GM12878 (cell line): ENCODE results near the gene LEMD2. TPM values are rescaled to one million over a fixed set of nuclear protein-coding genes. Genes with fewer than 3 reads are reported as not detected.

Experiments
- ATAC-seq: fragments of 200-7000 bp; cut with Tn5 transposase; 3 replicates; pipeline ENCODE4 v1.9.1; 2020; ENCODE audit warnings: mild to moderate bottlenecking, moderate library complexity
- BruUV-seq: library from RNA; stranded (reverse); fragments of 400-500 nt; replicated peaks from 2 replicates; lab custom pipeline; 2021; lab: Mats Ljungman, UMichigan
- CTCF ChIA-PET: fragments of 300-600 bp; sonication (Branson Sonifier 250); formaldehyde crosslinking; extraction: SDS; loops from one replicate; lab custom pipeline; 2021; ENCODE audit warnings: inconsistent platforms; lab: Yijun Ruan, JAX
- POLR2A ChIA-PET: fragments of 350-600 bp; formaldehyde crosslinking; extraction: SDS; loops from one replicate; lab custom pipeline; 2021; ENCODE audit warnings: inconsistent platforms; lab: Charles Lee
- RAD21 ChIA-PET: fragments of 300-600 bp; sonication (Branson Sonifier 250); formaldehyde crosslinking; loops from one replicate; lab custom pipeline; 2023; ENCODE audit warnings: antibody characterized with exemption; ENCODE audit not compliant: unreplicated experiment; lab: Charles Lee
- SMC1A ChIA-PET: fragments of 300-600 bp; sonication (Branson Sonifier 250); formaldehyde crosslinking; loops from one replicate; lab custom pipeline; 2023; ENCODE audit not compliant: unreplicated experiment, uncharacterized antibody; lab: Charles Lee
- DNase-seq: peaks from one replicate; pipeline ENCODE4 v3.0.0-alpha.2; 2011; ENCODE audit warnings: low read depth, low spot score
- FAIRE-seq: peaks from 3 replicates; lab custom pipeline; 2011; peaks lifted over from hg19 to GRCh38; lab: Jason Lieb, UNC
- H2AFZ ChIP-seq: 2 replicates; pipeline ENCODE4 v1.6.0; 2011; ENCODE audit warnings: low read depth, low read length, control low read depth; ENCODE audit not compliant: control insufficient read depth
- H3K27ac ChIP-seq: 2 replicates; pipeline ENCODE4 v1.5.1; 2011; ENCODE audit warnings: control low read depth; ENCODE audit not compliant: control insufficient read depth, insufficient read depth
- H3K27me3 ChIP-seq, 2 experiments: replicated peaks in 1 of 2; 2 replicates each; pipeline versions ENCODE4 v1.6.0 to v1.6.1; 2011; ENCODE audit warnings: low read length in 1 of 2; ENCODE audit not compliant: control insufficient read depth in 2 of 2, insufficient read depth in 2 of 2
- H3K36me3 ChIP-seq, 2 experiments: 2 replicates each; pipeline ENCODE4 v1.5.1; 2011; ENCODE audit warnings: low read length in 1 of 2; ENCODE audit not compliant: control insufficient read depth in 2 of 2, insufficient read depth in 2 of 2
- H3K4me1 ChIP-seq: 2 replicates; pipeline ENCODE4 v1.6.1; 2011; ENCODE audit warnings: mild to moderate bottlenecking, low read length, moderate library complexity, mixed read lengths; ENCODE audit not compliant: control insufficient read depth, insufficient read depth
- H3K4me2 ChIP-seq: 2 replicates; pipeline ENCODE4 v1.6.0; 2011; ENCODE audit warnings: control low read depth; ENCODE audit not compliant: control insufficient read depth, insufficient read depth
- H3K4me3 ChIP-seq: fragments of 200-600 bp; sonication (generic); 2 replicates; pipeline ENCODE4 v1.5.1; 2016
- H3K79me2 ChIP-seq: 2 replicates; pipeline ENCODE4 v1.6.0; 2011; ENCODE audit warnings: low read length; ENCODE audit not compliant: control insufficient read depth, insufficient read depth
- H3K9ac ChIP-seq: 2 replicates; pipeline ENCODE4 v1.8.0; 2011; ENCODE audit warnings: low read length, control low read depth, mixed read lengths; ENCODE audit not compliant: control insufficient read depth, insufficient read depth
- H3K9me3 ChIP-seq: replicated peaks from 3 replicates; pipeline ENCODE4 v1.5.1; 2011; ENCODE audit warnings: mild to moderate bottlenecking, low read length; ENCODE audit not compliant: control insufficient read depth, insufficient read depth
- H4K20me1 ChIP-seq: 2 replicates; pipeline ENCODE4 v1.6.0; 2011; ENCODE audit not compliant: control insufficient read depth, insufficient read depth
- BHLHE40 ChIP-seq, 2 experiments: fragments of 450-650 bp in 1 of 2; IDR thresholded peaks; 2 replicates each; pipeline ENCODE4 v1.6.1; 2011 to 2017; ENCODE audit warnings: low read depth in 2 of 2, borderline replicate concordance in 1 of 2, improper control_type of control experiment in 1 of 2, low read length in 1 of 2, mild to moderate bottlenecking in 1 of 2
- JUNB ChIP-seq: IDR thresholded peaks from 2 replicates; pipeline ENCODE4 v1.6.1; 2016; ENCODE audit warnings: antibody characterized with exemption, mild to moderate bottlenecking
- KLF5 ChIP-seq: fragments of 450-650 bp; IDR thresholded peaks from 2 replicates; pipeline ENCODE4 v1.6.1; 2014; ENCODE audit warnings: mild to moderate bottlenecking; ENCODE audit not compliant: partially characterized antibody
- LARP7 ChIP-seq: fragments of 450-650 bp; IDR thresholded peaks from 2 replicates; pipeline ENCODE4 v1.6.1; 2017; ENCODE audit warnings: mild to moderate bottlenecking
- MEF2A ChIP-seq: IDR thresholded peaks from 2 replicates; pipeline ENCODE4 v1.6.1; 2011; ENCODE audit warnings: low read depth, mild to moderate bottlenecking, low read length, moderate library complexity; ENCODE audit not compliant: insufficient read depth
- MTA2 ChIP-seq: fragments of 450-650 bp; IDR thresholded peaks from 2 replicates; pipeline ENCODE4 v1.6.1; 2016; ENCODE audit warnings: low read depth, mild to moderate bottlenecking, moderate library complexity
- MTA3 ChIP-seq: IDR thresholded peaks from 2 replicates; pipeline ENCODE4 v1.6.1; 2012; ENCODE audit warnings: low read length, inconsistent platforms, borderline replicate concordance
- NBN ChIP-seq: fragments of 450-650 bp; IDR thresholded peaks from 2 replicates; pipeline ENCODE4 v1.6.1; 2016
- NKRF ChIP-seq: fragments of 450-650 bp; conservative IDR thresholded peaks from 2 replicates; pipeline ENCODE4 v1.6.1; 2017; ENCODE audit warnings: mild to moderate bottlenecking, moderate library complexity
- NR2C1 ChIP-seq: fragments of 450-650 bp; IDR thresholded peaks from 2 replicates; pipeline ENCODE4 v1.6.1; 2017; ENCODE audit warnings: antibody characterized with exemption, mild to moderate bottlenecking, moderate library complexity
- NR2F1 ChIP-seq: fragments of 450-650 bp; conservative IDR thresholded peaks from 2 replicates; pipeline ENCODE4 v1.6.1; 2017; ENCODE audit warnings: mild to moderate bottlenecking
- PAX5 ChIP-seq: IDR thresholded peaks from 2 replicates; pipeline ENCODE4 v1.6.1; 2011; ENCODE audit warnings: low read depth, low read length, borderline replicate concordance
- POLR2AphosphoS2 ChIP-seq: IDR thresholded peaks from 2 replicates; pipeline ENCODE4 v1.6.1; 2011; ENCODE audit warnings: low read depth, mild to moderate bottlenecking, low read length, improper control_type of control experiment, moderate library complexity
- RB1 ChIP-seq: fragments of 450-650 bp; formaldehyde crosslinking; IDR thresholded peaks from 2 replicates; pipeline ENCODE4 v1.6.1; 2017; ENCODE audit warnings: mild to moderate bottlenecking, borderline replicate concordance
- RBBP5 ChIP-seq: fragments of 200-600 bp; sonication (generic); conservative IDR thresholded peaks from 2 replicates; pipeline ENCODE4 v1.6.1; 2016
- RCOR1 ChIP-seq: conservative IDR thresholded peaks from 2 replicates; pipeline ENCODE4 v1.6.1; 2012; ENCODE audit warnings: low read depth, low read length, improper control_type of control experiment
- TCF7 ChIP-seq: IDR thresholded peaks from 2 replicates; pipeline ENCODE4 v1.6.1; 2014; ENCODE audit warnings: antibody characterized with exemption, borderline replicate concordance
- ZSCAN29 ChIP-seq: fragments of 450-650 bp; IDR thresholded peaks from 2 replicates; pipeline ENCODE4 v1.6.1; 2017; ENCODE audit warnings: mild to moderate bottlenecking, moderate library complexity
- WGBS: methylation state at CpG from one replicate; pipeline ENCODE4 v1.1.6; 2016; ENCODE audit warnings: low lambda C conversion rate; ENCODE audit not compliant: insufficient replicate concordance, insufficient coverage; ENCODE audit errors: missing lambda C conversion rate; 5-methylcytosine and 5-hydroxymethylcytosine counted together
- in situ Hi-C: fragments of 300-500 bp; cut with MboI; formaldehyde crosslinking; loops from 9 replicates; pipeline ENCODE4 v1.14.3; 2018; ENCODE audit warnings: mixed read lengths
- intact Hi-C: fragments of 100-400 bp; cut with micrococcal nuclease; formaldehyde crosslinking; loops from one replicate; pipeline ENCODE4 v1.14.2; 2022; ENCODE audit not compliant: unreplicated experiment
- polyA plus RNA-seq, 11 experiments: library from polyadenylated mRNA; depleted of rRNA in 4 of 11; unstranded in 6 of 11; stranded (reverse) in 5 of 11; fragments of >200 nt; fragmentation: Nextera tagmentation in 4 of 11; fragmentation: Illumina TruSeq in 1 of 11; extraction: Ambion mirVana in 4 of 11; extraction: Trizol in 1 of 11; gene quantifications; 1 replicate in 1 of 11; 2 replicates in 10 of 11; pipeline versions ENCODE4 v1.2.1 to v1.2.3, GENCODE V29; 2011 to 2016; ENCODE audit warnings: inconsistent platforms in 2 of 11, missing spikeins in 2 of 11, low read depth in 1 of 11
- total RNA-seq, 4 experiments: library from RNA; depleted of rRNA in 3 of 4; stranded (reverse); fragments of >200 nt in 3 of 4; fragmentation: Illumina TruSeq in 1 of 4; extraction: Trizol in 1 of 4; gene quantifications; 2 replicates each; pipeline versions ENCODE4 v1.2.1 to v1.2.3, GENCODE V29; 2013 to 2021

The LEMD2 gene
- total and polyA plus RNA-seq, 10 of the 15 experiments (the other 5 are each of a cell fraction or from before 2014, with no cell fraction given) = 0.45 to 47.1 (median 22.8) TPM

- no peaks in the 10 kb centered on the region for H3K4me1 ChIP-seq
- POLR2A ChIA-PET = no interaction called here
- no peak for DNase-seq
- TF ChIP-seq RB1 (no peak), JUNB (no peak), NBN (no peak), POLR2AphosphoS2 (no peak), MTA3 (no peak), RBBP5 (no peak)
- 47% methylated on average over 10 of the region's 10 CpGs for WGBS
- no peak for ATAC-seq
- H3K9me3 ChIP-seq = no peaks in the 10 kb centered on the region
- no peak within 1 kb of the TSS for H3K9ac ChIP-seq
- H3K27me3 ChIP-seq = no peaks in the 10 kb centered on the region; a peak in 1 of 4 replicates
- CTCF ChIA-PET = interaction anchor here (0.7 to 7.2 kb wide), 5 partner anchors 11 to 46 kb away, joined by 3 to 46 read pairs (median 3); partner anchors contain the start of gene UQCC2
- intact Hi-C loops (no loop called here), in situ Hi-C loops (no loop called here)
- no peak within 1 kb of the TSS for H3K4me2 ChIP-seq
- H3K36me3 ChIP-seq = no peaks in the 10 kb centered on the region
- no peak within 1 kb of the TSS for H3K4me3 ChIP-seq
- no peak within 1 kb of the TSS for H2AFZ ChIP-seq
- SMC1A ChIA-PET = no interaction called here
- RAD21 ChIA-PET = no interaction called here
- H3K27ac ChIP-seq = no peak within 1 kb of the TSS
- BruUV-seq = no TSS peak
- no peaks in the 10 kb centered on the region for H3K79me2 ChIP-seq
- no peaks in the 10 kb centered on the region for H4K20me1 ChIP-seq
- no peak for FAIRE-seq
Measured at GRCh38 chr6:33746651-33747100, 42.3 kb downstream of the LEMD2 start, which contains the start of gene IP6K3. TSS of gene IP6K3 (minus strand) at chr6:33746905. CDS start at chr6:33735476, 11,429 bp downstream.

GRCh38 chr6:33746036-33746600 lies 42.8 kb downstream of the LEMD2 start:
- H3K9me3 ChIP-seq = no peaks in the 10 kb centered on the region
- no peaks in the 10 kb centered on the region for H3K79me2 ChIP-seq
- CTCF ChIA-PET = interaction anchor here (0.8 to 7.2 kb wide), 6 partner anchors 12 to 156 kb away, joined by 3 to 46 read pairs (median 6); partner anchors contain the start of gene UQCC2
- no peaks in the 10 kb centered on the region; a peak in 1 of 4 replicates for H3K27me3 ChIP-seq
- H2AFZ ChIP-seq = no peak overlapping the region
- WGBS = 14% methylated on average over 14 of the region's 14 CpGs
- in situ Hi-C loops = no loop called here
- no TSS peak for BruUV-seq
- SMC1A ChIA-PET = interaction anchor here (0.9 to 1.1 kb wide), 2 partner anchors 35 to 156 kb away, joined by 3 to 4 read pairs; partner anchors contain the start of gene UQCC2
- no peak overlapping the region for H3K4me2 ChIP-seq
- no peak overlapping the region for H3K4me3 ChIP-seq
- POLR2A ChIA-PET = interaction anchor here (0.6 kb wide), 1 partner anchor 514 kb away, joined by 4 read pairs; no protein-coding TSS in a partner anchor
- H3K4me1 ChIP-seq = no peaks in the 10 kb centered on the region
- no peaks in the 10 kb centered on the region for H4K20me1 ChIP-seq
- RAD21 ChIA-PET = interaction anchor here (1.4 kb wide), 1 partner anchor 35 kb away, joined by 3 read pairs; the partner anchor contains the start of gene UQCC2
- no peak for ATAC-seq
- no peak for DNase-seq
- FAIRE-seq = no peak
- intact Hi-C loops = no loop called here
- H3K9ac ChIP-seq = no peak overlapping the region
- H3K36me3 ChIP-seq = no peaks in the 10 kb centered on the region
- no peak overlapping the region for H3K27ac ChIP-seq
- TF ChIP-seq KLF5 (no peak), NR2F1 (no peak), TCF7 (no peak), MTA2 (no peak), PAX5 (no peak), RCOR1 (no peak), NR2C1 (no peak), BHLHE40 (IDR thresholded peaks at IDR 0.05; ENCODE audit: borderline replicate concordance in 1 of 2, low read depth in 2 of 2, low read length in 1 of 2) (no peak), LARP7 (no peak), NKRF (no peak), MEF2A (no peak), ZSCAN29 (no peak)
